HEK293 (cell line): ENCODE measurements around the gene NCOA6.
A peak's percentile ranks its signal among the peaks of the same experiment; 100 is the strongest.

ENCODE experiments used
- AEBP2 ChIP-seq: fragments of 450-650 bp; formaldehyde crosslinking; IDR thresholded peaks from 2 replicates; pipeline ENCODE4 v1.5.1; 2016; ENCODE audit warnings: missing biosample characterization, missing genetic modification characterization, borderline replicate concordance
- ATF2 ChIP-seq: fragments of 450-650 bp; formaldehyde crosslinking; IDR thresholded peaks from 2 replicates; pipeline ENCODE4 v1.5.1; 2016; ENCODE audit warnings: missing biosample characterization, missing genetic modification characterization, low read depth
- BCL6B ChIP-seq: fragments of 450-650 bp; formaldehyde crosslinking; IDR thresholded peaks from 2 replicates; pipeline ENCODE4 v1.5.1; 2017; ENCODE audit warnings: missing biosample characterization, missing genetic modification characterization
- KLF17 ChIP-seq: fragments of 450-650 bp; formaldehyde crosslinking; IDR thresholded peaks from 2 replicates; pipeline ENCODE4 v1.5.1; 2016; ENCODE audit warnings: missing biosample characterization, missing genetic modification characterization
- KLF8 ChIP-seq: fragments of 450-650 bp; formaldehyde crosslinking; IDR thresholded peaks from 2 replicates; pipeline ENCODE4 v1.5.1; 2016; ENCODE audit warnings: missing biosample characterization, missing genetic modification characterization
- PATZ1 ChIP-seq: fragments of 450-650 bp; formaldehyde crosslinking; IDR thresholded peaks from 2 replicates; pipeline ENCODE4 v1.5.1; 2016; ENCODE audit warnings: missing biosample characterization, missing genetic modification characterization
- PRDM10 ChIP-seq: fragments of 450-650 bp; formaldehyde crosslinking; IDR thresholded peaks from 2 replicates; pipeline ENCODE4 v1.5.1; 2016; ENCODE audit warnings: missing biosample characterization, missing genetic modification characterization
- REST ChIP-seq: fragments of 450-650 bp; formaldehyde crosslinking; IDR thresholded peaks from 2 replicates; pipeline ENCODE4 v1.5.1; 2016; ENCODE audit warnings: missing biosample characterization, missing genetic modification characterization
- SCRT1 ChIP-seq: fragments of 450-650 bp; formaldehyde crosslinking; IDR thresholded peaks from 2 replicates; pipeline ENCODE4 v1.5.1; 2016; ENCODE audit warnings: missing biosample characterization, missing genetic modification characterization, borderline replicate concordance
- SP3 ChIP-seq: fragments of 450-650 bp; formaldehyde crosslinking; IDR thresholded peaks from 2 replicates; pipeline ENCODE4 v1.5.1; 2016; ENCODE audit warnings: missing biosample characterization, missing genetic modification characterization
- ZNF138 ChIP-seq: fragments of 450-650 bp; formaldehyde crosslinking; IDR thresholded peaks from 2 replicates; pipeline ENCODE4 v1.5.1; 2016; ENCODE audit warnings: missing biosample characterization, missing genetic modification characterization, borderline replicate concordance
- ZNF48 ChIP-seq: fragments of 450-650 bp; formaldehyde crosslinking; IDR thresholded peaks from 2 replicates; pipeline ENCODE4 v1.5.1; 2016; ENCODE audit warnings: missing biosample characterization, missing genetic modification characterization
- ZNF555 ChIP-seq: fragments of 450-650 bp; formaldehyde crosslinking; conservative IDR thresholded peaks from 2 replicates; pipeline ENCODE4 v1.5.1; 2017; ENCODE audit warnings: missing biosample characterization, mild to moderate bottlenecking, missing genetic modification characterization, inconsistent platforms
- ZNF558 ChIP-seq: fragments of 450-650 bp; formaldehyde crosslinking; IDR thresholded peaks from 2 replicates; pipeline ENCODE4 v1.5.1; 2016; ENCODE audit warnings: missing biosample characterization, missing genetic modification characterization
- ZNF629 ChIP-seq: fragments of 450-650 bp; formaldehyde crosslinking; IDR thresholded peaks from 2 replicates; pipeline ENCODE4 v1.5.1; 2017; ENCODE audit warnings: missing biosample characterization, missing genetic modification characterization
- ZNF639 ChIP-seq: fragments of 450-650 bp; formaldehyde crosslinking; IDR thresholded peaks from 2 replicates; pipeline ENCODE4 v1.5.1; 2016; ENCODE audit warnings: missing biosample characterization, missing genetic modification characterization
- ZNF645 ChIP-seq: fragments of 450-650 bp; formaldehyde crosslinking; IDR thresholded peaks from 2 replicates; pipeline ENCODE4; 2016; ENCODE audit warnings: missing biosample characterization, missing genetic modification characterization
- ZNF837 ChIP-seq: fragments of 450-650 bp; formaldehyde crosslinking; IDR thresholded peaks from 2 replicates; pipeline ENCODE4 v1.5.1; 2016; ENCODE audit warnings: missing biosample characterization, missing genetic modification characterization
- ZSCAN5A ChIP-seq: fragments of 450-650 bp; formaldehyde crosslinking; IDR thresholded peaks from 2 replicates; pipeline ENCODE4 v1.5.1; 2016; ENCODE audit warnings: missing biosample characterization, missing genetic modification characterization

The NCOA6 gene

GRCh38 chr20:34680586-34681175 lies 144.8 kb downstream of the NCOA6 start (continued):
- TF ChIP-seq PRDM10 (tag by site-specific recombination) (no peak), ZNF629 (peak; percentile 76), ZSCAN5A (tag by site-specific recombination) (no peak), ZNF138 (tag by site-specific recombination) (no peak), ZNF555 (tag by site-specific recombination) (no peak), ZNF837 (tag by site-specific recombination) (no peak), KLF17 (tag by site-specific recombination) (no peak), BCL6B (no peak), SP3 (no peak), ZNF48 (tag by site-specific recombination) (no peak), ATF2 (tag by site-specific recombination) (peak; percentile 86), ZNF558 (no peak), AEBP2 (tag by site-specific recombination) (no peak), REST (tag by site-specific recombination) (no peak), KLF8 (tag by site-specific recombination) (no peak), ZNF639 (tag by site-specific recombination) (no peak), SCRT1 (tag by site-specific recombination) (no peak), PATZ1 (tag by site-specific recombination) (no peak), ZNF645 (no peak)
